GM21526 (cell line): ENCODE data around the gene TMEM221.

Experiments
- ATAC-seq: cut with Tn5 transposase; IDR thresholded peaks from one replicate; pipeline ENCODE4 v1.9.1; 2021; ENCODE audit warnings: moderate library complexity; ENCODE audit not compliant: unreplicated experiment, low FRiP score

The TMEM221 gene

DNA sequence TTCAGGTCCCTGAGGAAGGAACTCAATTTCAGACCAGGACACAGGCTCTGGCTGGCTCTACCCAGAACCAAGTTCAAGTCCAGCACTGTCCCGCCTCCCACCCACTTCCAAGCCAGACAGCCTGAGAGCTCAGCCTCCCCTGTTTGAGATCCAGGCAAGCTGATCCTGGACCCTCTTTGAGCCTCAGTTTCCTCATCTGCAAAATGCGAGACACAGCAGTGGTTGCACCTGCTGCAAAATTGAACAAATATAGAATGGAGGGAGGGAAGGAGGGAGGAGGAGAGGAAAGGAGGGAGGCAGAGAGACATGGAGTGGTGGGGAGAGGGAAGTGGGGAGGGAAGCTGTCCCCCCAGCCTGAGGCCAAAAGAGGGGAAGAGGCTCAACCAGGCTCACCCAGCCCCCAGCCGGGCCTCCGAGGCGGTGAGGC is 751 bp downstream of the TMEM221 start:
- ATAC-seq = no peak

DNA sequence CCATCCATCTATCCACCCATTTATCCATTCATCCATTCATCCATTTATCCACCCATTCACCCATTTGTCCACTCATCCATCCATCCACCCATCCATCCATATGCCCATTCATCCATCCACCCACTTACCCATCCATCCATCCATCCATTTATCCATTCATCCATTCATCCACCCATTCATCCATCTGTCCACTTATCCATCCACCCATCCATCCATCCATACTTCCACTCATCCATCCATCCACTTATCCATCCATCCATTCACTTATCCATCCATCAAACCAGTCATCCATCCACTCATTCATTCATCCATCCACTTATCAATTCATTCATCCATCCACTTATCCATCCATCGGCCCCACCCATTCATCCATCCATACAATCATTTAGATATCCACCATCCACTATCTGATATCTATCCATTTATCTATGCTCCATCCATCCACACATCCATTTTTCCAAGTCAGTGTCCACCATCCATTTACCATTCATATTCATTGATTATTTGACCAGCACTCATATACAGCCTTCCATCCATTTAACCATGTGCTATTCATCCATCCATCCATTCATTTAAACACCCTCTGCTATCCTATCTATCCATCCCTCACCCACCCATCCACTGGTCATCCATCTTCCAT is 2.8 kb downstream of the TMEM221 start:
- no peak for ATAC-seq

DNA sequence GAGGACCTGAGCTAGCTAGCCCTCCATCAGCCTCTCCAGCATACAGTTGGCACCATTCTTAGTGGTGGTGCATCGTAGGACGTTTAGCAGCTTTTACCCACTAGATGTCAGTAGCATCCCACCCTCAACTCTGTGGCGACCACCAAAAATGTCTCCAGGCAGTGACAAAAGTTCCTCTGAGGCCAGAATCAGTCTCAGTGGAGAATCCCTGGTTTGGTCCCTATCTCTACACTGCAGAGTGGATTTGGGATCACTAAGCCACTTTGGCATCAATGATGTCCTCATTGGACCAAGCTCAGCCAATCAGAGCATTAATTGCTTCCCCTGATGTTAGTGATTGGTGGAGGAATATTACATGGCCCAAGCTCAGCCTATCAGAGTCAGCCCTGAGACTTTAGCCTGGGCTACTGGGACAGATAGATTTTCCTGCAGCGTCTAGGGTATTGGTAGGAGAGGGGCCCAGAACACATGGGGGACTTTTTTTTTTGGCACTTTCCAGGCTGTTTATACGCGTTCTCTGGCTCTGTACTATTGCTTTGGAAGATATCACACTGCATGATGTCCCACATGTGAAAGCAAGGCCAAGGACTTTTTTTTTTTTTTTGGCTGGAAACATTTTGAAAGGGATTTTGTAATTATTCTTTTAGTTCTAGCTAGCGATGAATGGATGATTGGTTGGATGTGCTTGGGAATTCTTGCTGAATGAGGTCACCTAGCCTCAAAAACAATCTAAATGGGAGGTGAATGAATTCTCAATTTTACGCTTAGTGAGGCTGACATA is 7.0 kb downstream of the TMEM221 start:
- ATAC-seq = no peak

DNA sequence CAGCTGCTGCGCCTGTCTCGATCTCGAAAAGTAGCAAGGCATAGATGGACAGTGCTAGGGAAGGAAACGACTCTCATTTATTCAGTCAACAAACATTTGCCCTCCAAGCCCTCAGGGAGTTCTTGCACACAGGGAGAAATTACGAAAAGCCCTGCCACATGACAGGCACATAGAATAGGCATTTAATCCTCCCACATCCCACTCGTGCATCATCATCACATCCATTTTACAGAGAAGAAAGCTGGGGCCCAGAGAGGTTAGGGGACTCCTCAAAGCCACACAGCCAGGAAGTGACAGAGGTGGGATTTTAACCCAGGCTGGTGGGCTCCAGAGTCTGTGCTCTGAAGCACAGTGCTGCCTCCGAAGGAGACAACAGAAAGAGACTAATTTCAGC is 11.6 kb downstream of the TMEM221 start:
- no peak for ATAC-seq

DNA sequence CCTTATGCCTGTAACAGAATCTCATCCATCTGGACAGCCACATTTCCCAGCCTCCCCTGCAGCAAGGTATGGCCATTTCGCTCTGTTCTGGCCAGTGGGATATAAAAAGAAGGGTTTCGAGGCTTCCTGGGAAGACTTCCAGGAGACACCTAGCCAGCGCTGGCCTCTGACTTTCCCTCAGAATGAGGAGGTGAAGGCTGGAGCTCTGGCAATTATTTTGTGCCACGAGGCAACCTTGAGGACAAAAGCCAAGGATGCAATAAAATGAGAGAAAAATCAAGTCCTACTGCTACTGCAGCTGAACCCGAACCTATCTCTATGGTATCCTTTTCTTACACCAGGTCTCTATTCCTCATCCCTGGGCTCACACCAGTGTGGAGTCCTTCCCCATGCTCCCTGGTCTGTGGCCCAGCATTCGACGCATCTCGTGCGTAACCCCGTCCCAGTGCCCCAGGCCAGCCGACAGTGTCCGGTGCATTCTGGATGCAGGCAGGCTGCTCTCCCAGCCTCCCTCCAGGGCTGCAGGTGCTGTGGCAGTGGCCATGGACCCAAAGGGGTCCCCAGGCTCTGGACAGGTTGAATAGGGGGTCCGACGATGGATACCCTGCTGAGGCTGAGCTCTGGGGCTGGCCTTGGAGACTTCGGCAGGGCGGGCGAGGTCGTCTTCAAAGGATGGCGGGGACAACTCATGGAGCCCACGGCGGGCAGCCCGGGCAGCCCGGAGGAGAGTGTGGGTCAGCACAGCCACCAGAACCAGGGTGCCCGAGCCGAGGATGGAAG is 12.2 kb downstream of the TMEM221 start:
- no peak for ATAC-seq

DNA sequence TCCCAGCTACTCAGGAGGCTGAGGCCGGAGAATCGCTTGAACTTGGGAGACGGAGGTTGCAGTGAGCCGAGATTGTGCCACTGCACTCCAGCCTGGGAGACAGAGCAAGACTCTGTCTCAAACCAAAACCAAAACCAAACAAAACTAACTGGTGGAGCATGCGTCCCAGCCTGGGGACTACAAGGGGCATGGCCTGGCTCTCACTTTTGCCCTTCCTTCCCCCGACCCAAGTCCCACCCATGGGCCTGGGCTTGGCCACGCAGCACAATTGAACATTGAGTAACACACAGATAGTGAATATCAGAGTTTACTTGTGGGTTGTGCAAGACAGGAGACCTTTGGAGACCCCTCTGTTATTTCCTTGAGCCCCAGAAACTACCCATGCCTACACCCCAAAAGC is 13.2 kb downstream of the TMEM221 start:
- no peak for ATAC-seq

DNA sequence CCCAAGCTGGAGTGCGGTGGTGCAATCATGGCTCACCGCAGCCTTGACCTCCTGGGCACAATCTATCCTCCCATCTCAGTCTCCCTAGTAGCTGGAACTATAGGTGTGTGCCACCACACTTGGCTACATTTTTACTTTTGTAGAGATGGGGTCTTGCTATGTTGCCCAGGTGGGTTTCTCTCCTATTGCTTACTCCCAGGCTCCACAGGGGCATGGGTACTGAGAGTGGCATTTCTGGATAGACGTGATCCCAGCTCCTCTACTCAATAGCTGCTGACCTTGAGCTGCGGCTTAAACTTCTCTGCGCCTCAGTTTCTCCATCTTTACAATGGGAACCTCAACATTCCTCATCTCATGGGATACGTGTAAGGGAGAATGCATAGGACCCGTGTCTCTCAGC is 17.1 kb downstream of the TMEM221 start:
- ATAC-seq = no peak

DNA sequence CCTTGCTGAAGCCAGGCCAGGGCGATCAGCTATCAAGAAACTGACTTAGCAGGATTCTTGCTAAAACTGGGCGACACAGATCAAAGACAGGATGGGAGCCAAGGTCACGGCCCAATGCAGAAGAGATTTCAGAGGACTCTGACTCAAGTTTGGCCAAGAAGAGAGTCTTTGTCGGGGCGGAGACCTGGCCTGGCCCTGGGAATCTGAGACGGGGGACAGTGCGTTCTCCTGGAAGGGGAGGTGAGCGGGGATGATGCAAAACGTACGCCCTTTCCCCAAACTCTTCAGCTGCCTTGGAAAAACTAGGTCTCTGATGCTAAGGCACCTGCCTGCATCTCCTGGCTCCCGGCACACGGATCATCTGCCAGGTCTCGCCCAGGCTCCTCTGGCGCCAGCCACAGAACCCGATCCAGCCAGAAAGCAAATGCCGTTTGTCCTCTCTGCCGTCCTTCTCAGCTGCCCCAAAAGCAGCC is 18.8 kb downstream of the TMEM221 start:
- no peak for ATAC-seq

DNA sequence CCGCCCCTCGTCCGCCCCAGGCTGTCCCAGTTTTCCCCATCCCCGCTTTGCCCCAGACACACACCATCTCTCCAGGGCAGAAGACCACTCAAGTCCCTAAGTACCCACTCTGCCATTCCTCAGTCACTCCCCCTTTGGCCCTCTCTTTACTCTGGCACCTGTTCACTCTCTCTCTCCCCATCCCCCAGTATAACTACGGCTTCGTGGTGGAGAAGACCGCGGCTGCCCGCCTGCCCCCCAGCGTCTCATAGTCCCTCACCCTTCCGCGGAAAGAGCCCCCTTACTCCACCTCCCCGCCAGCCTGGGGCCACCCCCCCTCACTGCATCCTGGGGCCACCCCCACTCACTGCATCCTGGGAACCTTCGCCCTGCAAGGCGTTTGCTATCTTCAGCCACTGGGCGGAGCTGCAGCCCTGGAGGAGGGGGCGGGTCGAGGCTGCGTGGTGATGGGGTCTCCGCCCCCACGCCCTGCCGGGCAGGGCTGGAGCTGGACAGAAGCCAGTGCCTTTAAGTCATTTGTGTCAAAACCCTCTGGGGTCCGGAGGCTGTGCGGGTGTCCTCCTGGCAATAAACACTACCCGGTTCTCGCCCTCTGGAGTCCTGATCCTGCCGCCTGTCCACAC is 23.6 kb downstream of the TMEM221 start:
- no peak for ATAC-seq

DNA sequence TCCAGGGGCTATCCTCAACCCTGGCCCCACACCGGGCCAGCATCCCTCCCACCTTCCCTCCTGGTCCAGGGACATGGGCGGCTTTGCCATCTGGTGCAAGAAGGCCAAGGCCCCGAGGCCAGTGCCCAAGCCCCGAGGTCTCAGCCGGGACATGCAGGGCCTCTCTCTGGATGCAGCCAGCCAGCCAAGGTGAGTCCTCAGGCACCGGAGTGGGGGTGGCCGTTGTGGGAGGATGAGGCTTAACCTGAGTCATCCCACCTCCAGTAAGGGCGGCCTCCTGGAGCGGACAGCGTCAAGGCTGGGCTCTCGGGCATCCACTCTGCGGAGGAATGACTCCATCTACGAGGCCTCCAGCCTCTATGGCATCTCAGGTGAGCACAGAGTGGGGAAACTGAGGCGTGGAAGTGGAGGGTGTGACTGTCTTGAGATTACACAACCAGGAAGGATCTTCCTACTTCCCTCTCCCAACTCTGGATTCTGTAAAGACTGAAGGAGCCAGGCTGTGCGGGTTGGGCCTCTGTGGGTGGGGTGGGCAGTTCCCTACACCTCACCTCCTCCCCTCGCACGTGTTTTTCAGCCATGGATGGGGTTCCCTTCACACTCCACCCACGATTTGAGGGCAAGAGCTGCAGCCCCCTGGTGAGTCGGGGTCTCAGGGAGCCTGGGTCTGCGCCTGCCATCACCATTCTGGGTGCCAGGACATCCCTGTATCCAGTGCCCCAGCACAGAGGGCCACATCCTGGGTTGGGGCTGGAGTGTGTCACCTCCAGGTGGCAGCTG is 24.8 kb downstream of the TMEM221 start:
- ATAC-seq = no peak

DNA sequence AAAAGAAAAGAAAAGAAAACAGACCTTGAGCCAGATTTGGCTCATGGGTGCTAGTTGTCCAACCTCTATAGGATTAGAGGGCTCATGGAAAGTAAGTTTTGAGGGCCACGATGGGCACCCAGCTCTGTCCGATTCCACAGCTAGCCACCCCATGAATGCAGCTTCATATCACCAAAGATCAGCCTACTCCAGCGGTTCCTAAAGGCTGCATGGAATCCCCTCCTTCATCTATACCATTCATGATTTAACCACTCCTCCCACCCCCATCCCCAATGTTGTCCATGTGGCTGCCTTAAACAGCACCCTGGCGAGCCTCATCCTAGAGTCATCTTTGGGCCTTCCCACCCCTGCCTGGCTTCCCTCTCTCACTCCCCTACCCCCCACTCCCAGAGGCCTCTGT is 26.5 kb downstream of the TMEM221 start:
- ATAC-seq = no peak

DNA sequence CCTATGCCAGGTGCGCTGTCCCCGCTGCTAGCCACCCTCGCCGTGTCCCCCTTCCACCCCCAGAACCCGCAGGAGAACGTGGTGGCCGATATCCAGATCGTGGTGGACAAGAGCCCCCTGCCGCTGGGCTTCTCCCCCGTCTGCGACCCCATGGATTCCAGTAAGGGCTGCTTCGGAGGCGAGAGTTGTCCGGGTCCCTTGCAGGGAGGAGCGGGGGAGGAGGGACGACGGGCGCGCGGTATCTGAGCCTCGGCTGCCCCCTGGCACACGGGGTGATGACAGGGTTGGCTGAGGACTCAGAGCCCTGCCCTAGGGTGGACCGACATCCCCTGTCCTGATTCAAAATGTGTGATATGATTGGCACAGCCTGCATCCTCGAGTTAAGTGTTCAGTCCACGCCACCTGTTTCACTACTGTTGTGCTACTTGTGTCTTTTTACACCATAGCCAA is 28.0 kb downstream of the TMEM221 start:
- peak; percentile 11 for ATAC-seq

DNA sequence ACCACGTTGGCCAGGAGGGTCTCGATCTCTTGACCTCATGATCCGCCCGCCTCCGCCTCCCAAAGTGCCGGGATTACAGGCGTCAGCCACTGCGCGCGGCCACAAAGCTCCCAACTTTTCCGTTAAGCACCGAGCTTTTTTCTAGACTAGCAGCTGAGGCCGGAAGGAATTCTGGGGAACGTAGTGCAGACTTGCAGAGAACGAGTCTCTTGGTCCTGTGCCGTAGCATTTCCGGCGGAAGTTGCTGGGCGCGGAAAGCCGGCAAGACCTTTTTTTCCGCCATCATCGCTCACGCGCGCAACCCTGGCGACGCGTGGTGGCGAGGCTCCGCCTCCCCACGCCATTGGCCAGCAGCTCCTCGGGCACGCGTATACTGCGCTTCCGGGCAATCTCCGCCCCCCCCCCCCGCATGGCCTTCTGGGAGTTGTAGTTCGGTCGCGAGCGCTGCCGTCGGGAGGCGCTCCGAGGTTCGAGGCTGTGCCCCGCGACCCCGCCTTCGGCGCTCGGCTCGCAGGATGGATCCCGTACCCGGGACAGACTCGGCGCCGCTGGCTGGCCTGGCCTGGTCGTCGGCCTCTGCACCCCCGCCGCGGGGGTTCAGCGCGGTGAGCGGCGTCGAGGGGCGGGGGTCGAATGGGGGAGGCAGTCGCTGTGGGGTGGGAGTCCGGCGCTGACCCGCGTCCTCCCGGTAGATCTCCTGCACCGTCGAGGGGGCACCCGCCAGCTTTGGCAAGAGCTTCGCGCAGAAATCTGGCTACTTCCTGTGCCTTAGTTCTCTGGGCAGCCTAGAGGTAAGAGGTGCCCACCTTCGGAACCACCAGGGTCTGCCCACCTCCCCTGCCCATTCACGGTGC is 28.6 kb downstream of the TMEM221 start, which contains the start of gene MVB12A:
Gene MVB12A (plus strand): TSS at position 427 of the 854 bp plus-strand sequence. CDS start 89 bp downstream, at position 516.
- peak; percentile 78 for ATAC-seq

DNA sequence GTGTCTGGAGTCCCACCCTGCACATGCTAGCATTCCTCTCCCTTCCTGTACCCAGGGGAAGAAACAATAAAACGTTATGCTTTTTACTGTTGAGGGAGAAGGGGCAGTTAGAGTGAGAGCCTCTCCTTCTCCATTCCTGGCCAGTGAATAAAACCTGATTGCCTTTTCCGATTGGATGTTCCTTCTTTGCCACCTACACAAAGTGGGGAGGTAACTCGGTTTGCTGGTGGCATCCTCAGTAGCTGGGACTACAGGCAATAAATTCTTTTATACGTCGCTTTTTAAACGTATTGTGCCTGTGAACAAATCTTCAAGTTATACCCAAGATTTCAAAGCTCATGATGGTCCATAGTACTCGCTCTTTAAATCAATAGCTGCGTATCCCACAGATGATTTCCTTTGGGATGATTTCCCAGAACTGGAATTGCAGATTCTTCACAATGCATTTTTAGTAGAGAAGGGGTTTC is 29.3 kb downstream of the TMEM221 start:
- ATAC-seq = peak; percentile 3

DNA sequence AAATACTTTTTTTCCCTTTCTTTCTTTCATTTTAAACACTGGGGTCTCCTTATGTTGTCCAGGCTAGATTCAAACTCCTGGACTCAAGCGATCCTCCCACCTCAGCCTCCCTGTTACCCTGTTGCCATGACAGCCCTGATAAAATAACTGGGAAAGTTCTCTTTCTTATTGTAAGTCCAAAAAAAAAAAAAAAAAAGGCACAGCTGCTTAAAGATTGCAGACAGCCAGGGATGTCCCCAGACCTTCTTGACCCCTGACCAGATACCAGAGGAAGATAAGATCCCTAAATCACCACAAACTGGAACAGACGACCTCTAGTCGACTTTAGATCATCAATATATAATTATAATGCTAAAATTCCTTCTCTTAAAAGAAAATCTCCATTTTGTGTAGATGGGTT is 29.8 kb downstream of the TMEM221 start:
- ATAC-seq = no peak

DNA sequence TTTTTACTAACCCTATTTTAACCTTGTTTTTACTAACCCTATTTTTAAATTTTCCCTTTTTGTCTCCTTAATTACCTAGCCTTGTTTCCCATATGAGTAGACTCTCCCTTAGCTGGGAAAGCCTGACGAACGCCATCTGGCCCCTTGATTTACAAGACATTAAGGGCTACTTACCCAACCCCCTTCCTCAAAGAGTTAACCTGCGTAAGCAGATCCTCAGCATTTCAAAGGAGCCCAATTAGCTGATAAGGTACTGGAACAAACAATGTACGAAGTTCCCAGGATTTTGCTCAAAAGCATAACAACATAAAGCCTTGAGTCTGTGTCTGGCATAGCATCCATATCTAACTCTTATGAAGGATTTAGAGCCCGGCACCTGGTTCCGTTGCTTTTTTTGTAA is 33.3 kb downstream of the TMEM221 start:
- ATAC-seq = no peak

DNA sequence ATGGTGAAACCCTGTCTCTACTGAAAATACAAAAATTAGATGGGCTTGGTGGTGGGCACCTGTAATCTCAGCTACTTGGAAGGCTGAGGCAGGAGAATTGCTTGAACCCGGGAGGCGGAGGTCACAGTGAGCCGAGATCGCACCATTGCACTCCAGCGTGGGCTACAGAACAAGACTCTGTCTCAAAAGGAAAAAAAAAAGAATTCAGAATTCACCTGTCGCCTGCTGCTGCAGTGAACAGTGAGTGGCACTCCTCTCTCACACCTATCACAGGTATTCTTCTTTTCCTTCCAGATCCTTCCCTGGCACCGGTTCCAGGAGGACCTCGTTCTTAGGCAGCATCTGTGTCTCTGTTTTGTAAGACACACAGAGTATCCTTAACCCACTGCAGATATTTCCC is 34.4 kb downstream of the TMEM221 start:
- no peak for ATAC-seq

DNA sequence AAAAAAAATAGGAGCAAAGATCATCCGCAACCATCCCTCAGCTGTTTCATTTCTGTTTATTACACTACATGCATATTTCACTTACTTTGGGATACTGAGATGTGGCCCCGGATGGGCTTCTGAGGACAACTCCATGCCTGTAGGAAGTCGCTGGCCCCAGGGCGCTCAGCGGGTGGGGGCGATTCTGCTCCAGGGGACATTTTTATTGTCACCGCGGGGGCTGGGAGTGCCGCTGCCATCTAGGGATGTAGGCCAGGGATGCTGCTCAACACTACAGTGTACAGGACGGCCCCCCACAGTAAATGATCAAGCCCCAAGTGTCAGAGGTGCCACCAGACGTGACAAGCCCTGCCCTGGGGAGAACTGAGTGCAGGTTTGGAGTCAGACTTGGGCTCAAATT is 36.7 kb downstream of the TMEM221 start:
- ATAC-seq = no peak

DNA sequence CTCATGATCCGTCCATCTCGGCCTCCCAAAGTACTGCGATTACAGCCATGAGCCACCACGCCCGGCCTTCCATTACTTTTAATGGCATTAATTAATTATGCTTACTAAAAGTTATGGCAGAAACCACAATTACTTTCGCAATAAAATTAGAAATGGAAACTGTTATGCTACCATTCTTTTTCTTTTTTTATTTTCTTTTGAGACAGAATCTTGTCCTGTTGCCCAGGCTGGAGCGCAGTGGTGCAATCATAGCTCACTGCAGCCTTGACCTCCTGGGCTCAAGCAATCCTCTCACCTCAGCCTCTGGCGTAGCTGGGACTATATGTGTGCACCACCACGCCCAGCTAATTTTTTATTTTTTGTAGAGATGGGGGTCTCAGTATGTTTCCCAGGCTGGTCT is 38.5 kb downstream of the TMEM221 start:
- no peak for ATAC-seq
